HG03159 (cell line): ENCODE results near the gene FAM53B.

Source experiments
- ATAC-seq: cut with Tn5 transposase; IDR thresholded peaks from one replicate; pipeline ENCODE4 v1.9.1; 2021; ENCODE audit warnings: mild to moderate bottlenecking, moderate library complexity; ENCODE audit not compliant: unreplicated experiment

Gene FAM53B

GRCh38 chr10:124650263-124650662 is 93.9 kb downstream of the FAM53B start:
- no peak for ATAC-seq

GRCh38 chr10:124649214-124649613 is 95.0 kb downstream of the FAM53B start:
- ATAC-seq, result no peak

- ATAC-seq, result no peak
Observed at GRCh38 chr10:124648738-124649137, 95.4 kb downstream of the FAM53B start.

- no peak for ATAC-seq
Observed at GRCh38 chr10:124648131-124648475, 96.1 kb downstream of the FAM53B start.

GRCh38 chr10:124647421-124648130 is 96.6 kb downstream of the FAM53B start:
- peak; percentile 66 for ATAC-seq

- no peak for ATAC-seq
Observed at GRCh38 chr10:124646483-124647352, 97.5 kb downstream of the FAM53B start.

- no peak for ATAC-seq
Observed at GRCh38 chr10:124645467-124646095, 98.6 kb downstream of the FAM53B start.

GRCh38 chr10:124644771-124645415 is 99.3 kb downstream of the FAM53B start:
- ATAC-seq, result no peak

GRCh38 chr10:124644236-124644635 is 99.9 kb downstream of the FAM53B start:
- ATAC-seq, result no peak

GRCh38 chr10:124643330-124644009 is 100.7 kb downstream of the FAM53B start:
- no peak for ATAC-seq

- ATAC-seq, result no peak
Observed at GRCh38 chr10:124642088-124642710, 102.0 kb downstream of the FAM53B start.

- no peak for ATAC-seq
Observed at GRCh38 chr10:124641282-124642087, 102.7 kb downstream of the FAM53B start.

GRCh38 chr10:124640538-124641231 is 103.5 kb downstream of the FAM53B start:
- no peak for ATAC-seq

GRCh38 chr10:124640056-124640455 is 104.1 kb downstream of the FAM53B start:
- ATAC-seq, result no peak

- no peak for ATAC-seq
Observed at GRCh38 chr10:124639646-124640045, 104.5 kb downstream of the FAM53B start.

GRCh38 chr10:124639206-124639605 is 105.0 kb downstream of the FAM53B start:
- no peak for ATAC-seq

- no peak for ATAC-seq
Observed at GRCh38 chr10:124637746-124638145, 106.4 kb downstream of the FAM53B start.

- no peak for ATAC-seq
Observed at GRCh38 chr10:124637091-124637700, 107.0 kb downstream of the FAM53B start.
